CD14-positive monocyte (primary cell): Measurements from ENCODE around the gene STK39. TPM values are rescaled to one million over a fixed set of nuclear protein-coding genes. Genes with fewer than 3 reads are reported as not detected.

Experiments
- DNase-seq, 3 donors: peaks; one replicate each; pipeline ENCODE4 v3.0.0-alpha.2; 2011 to 2022
- H2AFZ ChIP-seq: 2 replicates; pipeline ENCODE4 v1.6.0; 2012; ENCODE audit warnings: mild to moderate bottlenecking, low read depth, low read length, inconsistent platforms; ENCODE audit not compliant: insufficient read depth, poor library complexity, severe bottlenecking
- H3K27ac ChIP-seq, 2 donors: 1 replicate in 1 of 2; 2 replicates in 1 of 2; pipeline ENCODE4 v1.5.1; 2012 to 2013; ENCODE audit warnings: low read length in 2 of 2, control low read depth in 1 of 2, inconsistent platforms in 1 of 2, low read depth in 1 of 2, mild to moderate bottlenecking in 1 of 2
- H3K27me3 ChIP-seq, 2 donors: one replicate each; pipeline versions ENCODE4 v1.6.0 to v1.6.1; 2011 to 2013; ENCODE audit warnings: low read length in 2 of 2; ENCODE audit not compliant: control insufficient read depth in 2 of 2, insufficient read depth in 2 of 2
- H3K36me3 ChIP-seq, 2 donors: replicated peaks in 1 of 2; 1 replicate in 1 of 2; 2 replicates in 1 of 2; pipeline versions ENCODE4 v1.5.1 to v1.6.1; 2012 to 2013; ENCODE audit warnings: low read length in 2 of 2, control low read depth in 1 of 2, inconsistent platforms in 1 of 2, mild to moderate bottlenecking in 1 of 2; ENCODE audit not compliant: insufficient read depth in 2 of 2, control insufficient read depth in 1 of 2
- H3K4me1 ChIP-seq, 2 donors: 1 replicate in 1 of 2; 2 replicates in 1 of 2; pipeline versions ENCODE4 v1.5.1 to v1.6.1; 2012 to 2013; ENCODE audit warnings: low read length in 2 of 2, control low read depth in 1 of 2, inconsistent platforms in 1 of 2, mild to moderate bottlenecking in 1 of 2, moderate library complexity in 1 of 2; ENCODE audit not compliant: insufficient read depth in 2 of 2, control insufficient read depth in 1 of 2
- H3K4me2 ChIP-seq: replicated peaks from 2 replicates; pipeline ENCODE3; 2012; ENCODE audit warnings: low read length, moderate library complexity, mild to moderate bottlenecking; ENCODE audit not compliant: poor library complexity, severe bottlenecking; ENCODE audit errors: extremely low read depth
- H3K4me3 ChIP-seq, 3 experiments: fragments of 200-600 bp in 1 of 3; sonication (generic) in 1 of 3; replicated peaks in 1 of 3; 1 replicate in 2 of 3; 2 replicates in 1 of 3; pipeline ENCODE4 v1.5.1; 2011 to 2013; ENCODE audit warnings: low read length in 3 of 3, mild to moderate bottlenecking in 3 of 3, control low read depth in 2 of 3, low read depth in 2 of 3, inconsistent platforms in 1 of 3, moderate library complexity in 1 of 3
- H3K79me2 ChIP-seq: 2 replicates; pipeline ENCODE4 v1.6.0; 2012; ENCODE audit warnings: mild to moderate bottlenecking, control low read depth, inconsistent platforms, low read length, moderate library complexity; ENCODE audit not compliant: insufficient read depth
- H3K9ac ChIP-seq: 2 replicates; pipeline ENCODE4 v1.6.0; 2017; ENCODE audit warnings: low read length, mild to moderate bottlenecking; ENCODE audit not compliant: insufficient read depth, poor library complexity, severe bottlenecking
- H3K9me3 ChIP-seq, 2 donors: replicated peaks in 1 of 2; 1 replicate in 1 of 2; 2 replicates in 1 of 2; pipeline versions ENCODE4 v1.5.1 to v1.6.1; 2012 to 2013; ENCODE audit warnings: low read length in 2 of 2, control low read depth in 1 of 2; ENCODE audit not compliant: control insufficient read depth in 1 of 2, insufficient read depth in 1 of 2
- H4K20me1 ChIP-seq: 2 replicates; pipeline ENCODE4 v1.6.0; 2012; ENCODE audit warnings: mild to moderate bottlenecking, low read length, control low read depth, moderate library complexity; ENCODE audit not compliant: insufficient read depth
- H3K27ac Mint-ChIP-seq, 7 donors: one replicate each; pipeline ENCODE4 v1.8.0; 2020; ENCODE audit warnings: mild to moderate bottlenecking in 7 of 7, mixed read lengths in 7 of 7, moderate library complexity in 6 of 7, inconsistent platforms in 2 of 7
- H3K27me3 Mint-ChIP-seq, 3 donors: one replicate each; pipeline ENCODE4 v1.8.0; 2021 to 2022; ENCODE audit warnings: low read depth in 3 of 3, mild to moderate bottlenecking in 3 of 3, mixed read lengths in 3 of 3, moderate library complexity in 3 of 3, inconsistent platforms in 1 of 3
- H3K36me3 Mint-ChIP-seq, 2 donors: one replicate each; pipeline ENCODE4 v1.8.0; 2020; ENCODE audit warnings: mixed read lengths in 2 of 2, inconsistent platforms in 1 of 2, mild to moderate bottlenecking in 1 of 2
- H3K4me1 Mint-ChIP-seq: one replicate; pipeline ENCODE4 v1.8.0; 2020; ENCODE audit warnings: mild to moderate bottlenecking, mixed read lengths
- H3K4me3 Mint-ChIP-seq, 2 donors: one replicate each; pipeline ENCODE4 v1.8.0; 2020; ENCODE audit warnings: mild to moderate bottlenecking in 2 of 2, mixed read lengths in 2 of 2, moderate library complexity in 1 of 2
- H3K9me3 Mint-ChIP-seq, 7 donors: one replicate each; pipeline ENCODE4 v1.8.0; 2020 to 2022; ENCODE audit warnings: mixed read lengths in 7 of 7, mild to moderate bottlenecking in 6 of 7, moderate library complexity in 6 of 7, inconsistent platforms in 2 of 7
- CTCF ChIP-seq: fragments of 200-600 bp; IDR thresholded peaks from one replicate; pipeline ENCODE4 v1.8.0; 2022; ENCODE audit warnings: antibody characterized with exemption, mild to moderate bottlenecking
- WGBS: methylation state at CpG from one replicate; pipeline ENCODE4 v1.1.5; 2013; ENCODE audit warnings: missing lambda C conversion rate; ENCODE audit not compliant: insufficient coverage; 5-methylcytosine and 5-hydroxymethylcytosine counted together
- intact Hi-C, 2 donors: fragments of 100-400 bp; cut with micrococcal nuclease; formaldehyde crosslinking; loops; one replicate each; pipeline versions ENCODE4 v1.15.0 to v1.15.1; 2023
- polyA plus RNA-seq, 3 donors: library from polyadenylated mRNA; depleted of rRNA in 1 of 3; unstranded in 2 of 3; stranded (reverse) in 1 of 3; fragments of 300-500 nt in 2 of 3; fragments of >200 nt in 1 of 3; fragmentation: Illumina TruSeq in 2 of 3; gene quantifications; 1 replicate in 2 of 3; 2 replicates in 1 of 3; pipeline ENCODE4 v1.2.3, GENCODE V29; 2012 to 2021

The STK39 gene
- polyA plus RNA-seq, 3 donors, result 1.2 to 2.7 (median 2.6) TPM

- Histone ChIP-seq H3K79me2 (no peaks in the 10 kb centered on the region), H3K4me3 (peak overlapping the region in 1 of 3 experiments; percentile 62), H3K9me3 (no peaks in the 10 kb centered on the region), H3K36me3 (peaks cover 41 to 80% of the 10 kb centered on the region in 2 donors), H3K4me2 (peak overlapping the region; percentile 70), H3K4me1 (peaks cover 11 to 15% of the 10 kb centered on the region in 2 donors), H3K27me3 (no peaks in the 10 kb centered on the region), H3K27ac (peak overlapping the region in 1 of 2 donors; percentile 57), H3K9ac (no peak overlapping the region), H4K20me1 (no peaks in the 10 kb centered on the region), H2AFZ (peak overlapping the region; percentile 47)
- Mint-ChIP-seq H3K9me3 (no peaks in the 10 kb centered on the region), H3K4me3 (no peak overlapping the region), H3K27me3 (no peaks in the 10 kb centered on the region), H3K36me3 (peaks cover 15 to 30% of the 10 kb centered on the region in 2 donors), H3K27ac (no peak overlapping the region), H3K4me1 (no peaks in the 10 kb centered on the region)
- TF ChIP-seq CTCF, result peak; percentile 63
- WGBS, result 20% methylated on average over 1 of the region's 4 CpGs
- peak; percentile 11 to 40 (median 40) for DNase-seq
- intact Hi-C loops, result loop anchor here in 1 of 2 donors (5.0 kb wide), 1 partner anchor 1577 kb away; no protein-coding TSS in a partner anchor
Measured at GRCh38 chr2:168119515-168120141, 127.8 kb downstream of the STK39 start.

DNA sequence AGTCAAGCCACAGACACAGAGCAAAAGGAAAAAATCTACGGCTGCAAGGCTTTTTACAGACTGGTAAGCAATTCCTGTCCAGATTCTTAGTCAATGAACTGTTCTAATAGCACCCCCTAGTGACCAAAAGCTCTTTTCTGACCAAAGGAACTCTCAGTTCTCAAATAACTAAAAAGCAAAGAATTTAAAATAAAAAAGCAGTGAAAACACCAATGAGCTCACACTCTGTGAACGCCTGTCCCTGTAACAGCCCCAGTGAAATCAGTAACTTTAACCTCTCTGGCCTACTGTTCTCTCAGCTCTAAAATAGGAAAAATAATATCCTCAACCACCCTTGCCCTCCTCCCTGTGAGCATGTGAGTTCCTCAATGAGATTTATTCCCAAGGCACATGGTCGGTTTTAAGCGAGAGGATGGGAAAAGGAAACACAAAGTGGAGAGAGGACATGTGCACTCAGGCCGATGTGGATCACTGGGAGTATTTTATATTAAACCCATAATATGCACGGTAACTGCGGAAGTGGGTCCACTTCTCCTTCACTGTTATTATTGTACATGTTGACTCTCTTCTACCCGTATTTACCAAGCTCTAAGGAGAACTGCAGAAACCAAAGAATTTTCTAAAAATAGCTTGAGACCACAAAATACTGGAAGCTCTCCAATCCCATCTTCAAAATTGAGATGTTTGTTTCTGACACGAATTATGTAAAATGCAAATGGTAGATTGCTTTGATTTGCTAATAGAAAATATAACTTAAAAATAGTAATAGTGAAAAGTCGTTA lies 128.5 kb downstream of the STK39 start:
- intact Hi-C loops, result loop anchor here in 1 of 2 donors (5.0 kb wide), 1 partner anchor 1577 kb away; no protein-coding TSS in a partner anchor
- H3K27ac ChIP-seq, result peak overlapping the region in 1 of 2 donors; percentile 57
- Mint-ChIP-seq H3K9me3 (no peaks in the 10 kb centered on the region), H3K4me3 (no peak overlapping the region), H3K27me3 (no peaks in the 10 kb centered on the region), H3K4me1 (no peaks in the 10 kb centered on the region), H3K36me3 (peaks cover 20 to 32% of the 10 kb centered on the region in 2 donors), H3K27ac (no peak overlapping the region)
- H4K20me1 ChIP-seq, result no peaks in the 10 kb centered on the region
- 0% methylated on average over 5 of the region's 10 CpGs for WGBS
- no peaks in the 10 kb centered on the region for H3K79me2 ChIP-seq
- peak; percentile 56 for TF ChIP-seq CTCF
- no peaks in the 10 kb centered on the region for H3K27me3 ChIP-seq
- H3K9ac ChIP-seq, result no peak overlapping the region
- DNase-seq, result peak; percentile 27 to 65 (median 42)
- H3K4me2 ChIP-seq, result peak overlapping the region; percentile 70
- peaks cover 44 to 80% of the 10 kb centered on the region in 2 donors for H3K36me3 ChIP-seq
- no peaks in the 10 kb centered on the region for H3K9me3 ChIP-seq
- H3K4me3 ChIP-seq, result peak overlapping the region in 1 of 3 experiments; percentile 62
- peaks cover 11 to 15% of the 10 kb centered on the region in 2 donors for H3K4me1 ChIP-seq
- H2AFZ ChIP-seq, result peak overlapping the region; percentile 47
